ENCODE data around the gene RETREG1. TPM values are rescaled to one million over a fixed set of nuclear protein-coding genes. Genes with fewer than 3 reads are reported as not detected.

RETREG1 gene
- total RNA-seq, 1 experiment from 2014 or later, result not detected

DNA sequence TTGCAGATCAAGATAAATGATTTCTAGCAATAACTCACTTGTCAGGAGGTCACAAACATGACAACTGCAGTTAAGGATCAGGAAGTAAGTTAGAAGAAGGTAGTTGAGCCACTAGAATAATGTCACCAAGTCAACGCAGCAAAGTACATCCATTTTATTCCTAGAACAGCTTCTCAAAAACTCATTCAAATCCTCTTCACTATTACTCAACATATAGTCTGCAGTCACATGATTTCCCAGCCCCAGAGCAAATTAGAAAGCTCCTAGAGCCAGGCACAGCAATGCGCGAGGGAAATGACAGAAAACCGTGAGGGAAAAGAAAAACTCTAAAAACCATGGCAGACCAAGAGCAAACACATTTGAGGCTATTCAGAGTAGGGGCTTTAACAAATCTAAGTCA, 101.3 kb downstream of the RETREG1 start:
- H2AFZ ChIP-seq (ENCODE audit: low read length), result no peak overlapping the region
- no peaks in the 10 kb centered on the region for H3K79me2 ChIP-seq (ENCODE audit: low read length)
- H3K4me1 ChIP-seq (ENCODE audit: low read length), result no peaks in the 10 kb centered on the region
- no peak for DNase-seq
- H3K36me3 ChIP-seq (ENCODE audit: insufficient read depth, low read length), result no peaks in the 10 kb centered on the region
- no peaks in the 10 kb centered on the region for H4K20me1 ChIP-seq (ENCODE audit: insufficient read depth, low read depth, low read length)
- no peak overlapping the region for H3K9ac ChIP-seq (ENCODE audit: low read length)
- no peak overlapping the region for H3K4me2 ChIP-seq (ENCODE audit: low read depth, low read length, poor library complexity, severe bottlenecking)
- no peak overlapping the region for H3K27ac ChIP-seq (ENCODE audit: low read length)
- no peaks in the 10 kb centered on the region for H3K9me3 ChIP-seq (ENCODE audit: low read length)
- no peaks in the 10 kb centered on the region for H3K27me3 ChIP-seq (ENCODE audit: low read length)
- H3K4me3 ChIP-seq (ENCODE audit: low read length), result no peak overlapping the region
- H3K9me2 ChIP-seq (replicated peaks; ENCODE audit: insufficient read depth, low read length), result no peaks in the 10 kb centered on the region

DNA sequence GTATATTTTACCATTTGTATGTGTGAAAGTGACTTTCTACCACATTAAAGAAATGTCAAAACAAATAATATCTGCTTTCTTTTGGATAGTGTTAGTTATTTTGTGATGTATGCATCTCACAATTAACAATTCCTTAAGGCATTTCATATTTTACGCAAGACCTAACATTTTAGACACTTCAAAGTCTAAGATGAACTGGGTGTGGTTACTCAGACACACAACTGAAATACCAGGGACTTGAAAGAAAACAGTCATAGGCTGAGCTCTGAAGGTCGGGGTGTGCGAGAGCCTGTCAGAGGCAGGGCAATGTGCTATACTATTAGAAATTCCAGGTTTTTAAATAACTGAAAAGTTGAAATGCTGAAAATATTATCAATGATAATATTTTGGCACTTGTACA, 106.7 kb downstream of the RETREG1 start:
- Histone ChIP-seq H3K27me3 (ENCODE audit: low read length) (no peaks in the 10 kb centered on the region), H3K9me3 (ENCODE audit: low read length) (no peaks in the 10 kb centered on the region), H3K79me2 (ENCODE audit: low read length) (no peaks in the 10 kb centered on the region), H3K4me1 (ENCODE audit: low read length) (no peaks in the 10 kb centered on the region), H3K4me2 (ENCODE audit: low read depth, low read length, poor library complexity, severe bottlenecking) (no peak overlapping the region), H2AFZ (ENCODE audit: low read length) (no peak overlapping the region), H3K36me3 (ENCODE audit: insufficient read depth, low read length) (no peaks in the 10 kb centered on the region), H3K4me3 (ENCODE audit: low read length) (no peak overlapping the region), H3K9ac (ENCODE audit: low read length) (no peak overlapping the region), H3K27ac (ENCODE audit: low read length) (no peak overlapping the region), H3K9me2 (replicated peaks; ENCODE audit: insufficient read depth, low read length) (no peaks in the 10 kb centered on the region), H4K20me1 (ENCODE audit: insufficient read depth, low read depth, low read length) (no peaks in the 10 kb centered on the region)
- no peak for DNase-seq

DNA sequence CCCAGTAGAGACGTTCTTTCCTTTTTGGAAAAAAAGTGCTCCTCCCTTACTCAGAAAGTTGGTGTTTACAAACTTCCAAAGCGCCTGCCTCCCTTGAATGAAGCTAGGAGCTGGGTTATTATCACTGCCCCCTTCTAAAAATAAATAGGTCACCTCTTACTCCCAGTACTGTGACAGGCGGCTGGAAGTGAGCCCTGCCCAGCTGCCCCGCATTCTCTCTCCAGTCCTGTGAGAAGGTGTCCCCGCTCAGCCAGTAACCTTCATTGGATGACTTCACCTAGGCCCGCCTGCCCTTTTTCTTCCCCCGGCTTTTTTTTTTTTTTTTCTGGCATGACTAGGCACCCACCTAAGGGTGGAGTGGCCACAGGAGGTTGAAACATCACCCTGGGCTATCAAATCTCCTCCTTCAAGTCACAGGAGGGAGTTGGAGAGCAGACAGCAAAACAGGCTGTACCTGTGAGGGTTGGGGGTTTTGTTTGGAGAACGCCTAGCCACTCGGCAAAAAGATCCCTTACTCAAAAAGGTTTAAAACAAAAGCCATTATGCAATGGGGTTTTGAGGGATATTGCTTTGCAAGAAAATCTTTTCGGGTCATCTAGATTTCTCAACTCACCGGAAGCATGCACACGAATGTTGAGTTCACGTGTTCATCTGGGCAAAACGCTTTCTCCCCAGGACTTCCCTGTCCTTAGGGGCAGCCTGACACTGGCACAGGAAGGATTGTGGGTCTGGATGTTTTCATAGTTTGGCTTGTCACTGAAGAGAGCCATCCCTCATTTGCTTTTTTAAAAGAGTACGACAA, 107.9 kb downstream of the RETREG1 start:
- Histone ChIP-seq H3K9ac (ENCODE audit: low read length) (no peak overlapping the region), H3K36me3 (ENCODE audit: insufficient read depth, low read length) (no peaks in the 10 kb centered on the region), H3K27me3 (ENCODE audit: low read length) (no peaks in the 10 kb centered on the region), H3K27ac (ENCODE audit: low read length) (no peak overlapping the region), H3K4me1 (ENCODE audit: low read length) (no peaks in the 10 kb centered on the region), H3K4me3 (ENCODE audit: low read length) (no peak overlapping the region), H2AFZ (ENCODE audit: low read length) (no peak overlapping the region), H3K4me2 (ENCODE audit: low read depth, low read length, poor library complexity, severe bottlenecking) (no peak overlapping the region), H3K79me2 (ENCODE audit: low read length) (no peaks in the 10 kb centered on the region), H3K9me2 (replicated peaks; ENCODE audit: insufficient read depth, low read length) (no peaks in the 10 kb centered on the region), H4K20me1 (ENCODE audit: insufficient read depth, low read depth, low read length) (no peaks in the 10 kb centered on the region), H3K9me3 (ENCODE audit: low read length) (no peaks in the 10 kb centered on the region)
- DNase-seq, result no peak

DNA sequence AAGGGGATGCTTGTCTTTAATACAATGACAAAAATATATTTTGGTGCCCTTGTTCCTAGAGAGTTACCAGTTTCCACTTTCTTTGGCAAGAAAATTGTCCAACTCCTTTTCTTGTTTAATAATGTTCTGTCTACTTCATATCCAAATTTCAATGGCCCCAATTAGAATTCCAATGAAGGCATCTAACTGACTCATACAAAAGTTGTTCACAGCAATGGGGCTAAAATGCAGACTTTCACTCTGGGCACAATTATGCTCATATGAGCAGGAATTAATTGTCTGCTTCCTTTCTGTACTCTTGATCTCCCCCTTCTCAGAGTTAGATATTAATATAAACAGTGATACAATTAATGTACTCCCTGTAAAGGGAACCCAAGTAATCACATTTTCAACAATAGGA, 109.1 kb downstream of the RETREG1 start:
- Histone ChIP-seq H3K79me2 (ENCODE audit: low read length) (no peaks in the 10 kb centered on the region), H3K4me1 (ENCODE audit: low read length) (no peaks in the 10 kb centered on the region), H3K27ac (ENCODE audit: low read length) (no peak overlapping the region), H3K27me3 (ENCODE audit: low read length) (no peaks in the 10 kb centered on the region), H2AFZ (ENCODE audit: low read length) (no peak overlapping the region), H3K9ac (ENCODE audit: low read length) (no peak overlapping the region), H3K4me3 (ENCODE audit: low read length) (no peak overlapping the region), H3K9me2 (replicated peaks; ENCODE audit: insufficient read depth, low read length) (no peaks in the 10 kb centered on the region), H3K9me3 (ENCODE audit: low read length) (no peaks in the 10 kb centered on the region), H3K4me2 (ENCODE audit: low read depth, low read length, poor library complexity, severe bottlenecking) (no peak overlapping the region), H3K36me3 (ENCODE audit: insufficient read depth, low read length) (no peaks in the 10 kb centered on the region), H4K20me1 (ENCODE audit: insufficient read depth, low read depth, low read length) (no peaks in the 10 kb centered on the region)
- no peak for DNase-seq

DNA sequence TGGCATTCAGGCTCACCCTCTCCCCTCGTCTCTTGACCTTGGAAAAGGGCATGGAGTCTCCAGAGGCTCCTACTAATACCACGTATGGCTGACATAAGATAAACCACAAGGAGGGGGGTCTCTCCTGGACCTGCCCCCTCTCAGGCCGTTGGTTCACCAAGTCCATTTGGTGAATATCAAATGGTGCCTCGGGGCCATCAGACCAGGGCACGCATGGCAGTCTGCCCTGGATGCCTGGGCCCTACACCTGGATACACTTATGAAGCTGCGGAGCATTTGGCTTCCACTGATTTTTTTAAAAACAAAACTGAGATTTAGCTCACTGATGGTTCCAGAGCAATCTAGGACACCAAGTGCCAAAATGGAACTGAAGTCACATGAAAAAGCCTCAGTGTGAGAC, 110.9 kb downstream of the RETREG1 start:
- H3K4me3 ChIP-seq (ENCODE audit: low read length), result no peak overlapping the region

DNA sequence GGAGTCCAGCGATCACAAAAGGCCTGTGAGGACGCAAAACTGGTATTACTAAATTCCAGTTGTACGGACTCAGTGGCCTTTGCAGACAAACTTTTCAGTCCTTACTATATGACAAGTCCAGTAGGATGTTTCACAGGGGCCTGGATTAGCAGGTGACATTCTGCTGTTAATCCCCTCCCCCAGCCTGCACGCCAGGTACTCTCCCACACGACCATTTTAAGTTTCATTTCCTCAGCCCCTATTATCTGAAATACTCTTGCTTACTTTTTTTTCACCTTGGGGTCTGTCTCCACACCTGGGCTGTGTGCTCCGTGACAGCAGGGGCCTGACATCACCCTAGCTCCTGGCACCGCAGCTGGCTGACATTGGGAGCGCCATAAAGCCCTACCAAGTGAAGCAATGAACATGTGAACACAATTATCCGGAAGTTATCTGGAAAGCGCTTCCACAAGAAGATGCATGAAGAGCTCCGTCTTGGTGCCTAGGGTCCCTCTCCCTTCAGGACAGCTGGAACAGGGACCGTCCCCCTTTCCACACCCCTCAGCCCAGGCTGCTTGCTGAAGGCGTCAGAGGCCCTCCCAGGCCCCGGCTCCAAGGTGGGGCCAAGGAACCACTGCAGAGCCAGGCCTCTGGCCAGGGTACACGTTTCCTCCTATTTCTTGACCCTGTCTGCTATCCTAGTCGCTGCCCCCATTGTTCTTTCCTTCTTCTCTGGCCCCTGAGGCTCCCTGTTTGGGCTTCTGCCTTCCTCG, 111.5 kb downstream of the RETREG1 start:
- no peak overlapping the region for H3K27ac ChIP-seq (ENCODE audit: low read length)
- no peak overlapping the region for H3K4me3 ChIP-seq (ENCODE audit: low read length)
- H4K20me1 ChIP-seq (ENCODE audit: insufficient read depth, low read depth, low read length), result no peaks in the 10 kb centered on the region
- DNase-seq, result no peak
- no peak overlapping the region for H3K9ac ChIP-seq (ENCODE audit: low read length)
- no peaks in the 10 kb centered on the region for H3K4me1 ChIP-seq (ENCODE audit: low read length)
- H2AFZ ChIP-seq (ENCODE audit: low read length), result no peak overlapping the region
- no peaks in the 10 kb centered on the region for H3K9me2 ChIP-seq (replicated peaks; ENCODE audit: insufficient read depth, low read length)
- no peaks in the 10 kb centered on the region for H3K79me2 ChIP-seq (ENCODE audit: low read length)
- H3K9me3 ChIP-seq (ENCODE audit: low read length), result no peaks in the 10 kb centered on the region
- H3K36me3 ChIP-seq (ENCODE audit: insufficient read depth, low read length), result no peaks in the 10 kb centered on the region
- no peak overlapping the region for H3K4me2 ChIP-seq (ENCODE audit: low read depth, low read length, poor library complexity, severe bottlenecking)
- no peaks in the 10 kb centered on the region for H3K27me3 ChIP-seq (ENCODE audit: low read length)

More for the DNA sequence above, 110.9 kb downstream of the RETREG1 start:
- Histone ChIP-seq H3K27me3 (ENCODE audit: low read length) (no peaks in the 10 kb centered on the region), H3K36me3 (ENCODE audit: insufficient read depth, low read length) (no peaks in the 10 kb centered on the region), H3K9ac (ENCODE audit: low read length) (no peak overlapping the region), H3K9me3 (ENCODE audit: low read length) (no peaks in the 10 kb centered on the region), H2AFZ (ENCODE audit: low read length) (no peak overlapping the region), H4K20me1 (ENCODE audit: insufficient read depth, low read depth, low read length) (no peaks in the 10 kb centered on the region), H3K79me2 (ENCODE audit: low read length) (no peaks in the 10 kb centered on the region), H3K4me1 (ENCODE audit: low read length) (no peaks in the 10 kb centered on the region), H3K27ac (ENCODE audit: low read length) (no peak overlapping the region), H3K4me2 (ENCODE audit: low read depth, low read length, poor library complexity, severe bottlenecking) (no peak overlapping the region), H3K9me2 (replicated peaks; ENCODE audit: insufficient read depth, low read length) (no peaks in the 10 kb centered on the region)
- no peak for DNase-seq

DNA sequence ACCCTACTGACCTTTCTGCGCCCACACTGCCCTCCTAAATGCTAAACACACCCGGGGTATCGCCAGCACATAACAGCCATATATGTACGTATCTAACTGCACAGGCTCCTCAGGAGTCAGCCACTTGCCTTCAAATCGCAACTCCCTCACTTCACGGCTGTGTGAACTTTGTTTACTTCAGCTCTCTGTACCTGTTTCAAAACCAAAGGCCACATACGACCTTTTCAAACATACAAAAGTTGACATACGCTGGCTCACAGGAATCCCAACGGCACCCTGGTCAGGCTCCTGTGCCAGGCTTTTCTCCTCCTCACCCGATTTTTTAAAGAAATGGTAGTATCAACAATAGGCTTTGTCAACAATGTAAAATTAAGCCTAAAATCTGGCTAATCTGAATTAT, 112.2 kb downstream of the RETREG1 start:
- Histone ChIP-seq H3K9me2 (replicated peaks; ENCODE audit: insufficient read depth, low read length) (no peaks in the 10 kb centered on the region), H3K27ac (ENCODE audit: low read length) (no peak overlapping the region), H3K79me2 (ENCODE audit: low read length) (no peaks in the 10 kb centered on the region), H3K9me3 (ENCODE audit: low read length) (no peaks in the 10 kb centered on the region), H3K9ac (ENCODE audit: low read length) (no peak overlapping the region), H3K27me3 (ENCODE audit: low read length) (no peaks in the 10 kb centered on the region), H3K4me1 (ENCODE audit: low read length) (no peaks in the 10 kb centered on the region), H3K4me2 (ENCODE audit: low read depth, low read length, poor library complexity, severe bottlenecking) (no peak overlapping the region), H3K4me3 (ENCODE audit: low read length) (no peak overlapping the region), H3K36me3 (ENCODE audit: insufficient read depth, low read length) (no peaks in the 10 kb centered on the region), H4K20me1 (ENCODE audit: insufficient read depth, low read depth, low read length) (no peaks in the 10 kb centered on the region), H2AFZ (ENCODE audit: low read length) (no peak overlapping the region)
- no peak for DNase-seq

DNA sequence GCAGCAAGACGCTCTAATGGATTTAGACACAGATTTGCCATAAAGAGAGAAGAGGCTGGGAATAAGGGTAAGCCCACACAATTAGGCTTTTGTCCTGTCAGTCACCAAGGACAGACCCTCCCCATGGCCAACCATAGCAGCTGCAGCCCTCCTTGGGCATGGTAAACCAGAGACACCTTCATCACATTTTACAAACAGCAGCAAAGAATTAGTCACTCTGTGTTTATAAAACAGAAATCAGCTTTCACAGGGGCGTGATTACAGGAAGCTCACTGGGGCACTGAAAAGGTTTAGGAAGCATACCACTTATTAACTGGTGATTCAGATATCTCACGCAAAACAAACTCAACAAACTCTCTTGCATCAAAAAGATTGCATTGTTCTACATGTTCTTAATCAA, 113.9 kb downstream of the RETREG1 start:
- Histone ChIP-seq H3K4me2 (ENCODE audit: low read depth, low read length, poor library complexity, severe bottlenecking) (no peak overlapping the region), H4K20me1 (ENCODE audit: insufficient read depth, low read depth, low read length) (no peaks in the 10 kb centered on the region), H3K27me3 (ENCODE audit: low read length) (no peaks in the 10 kb centered on the region), H2AFZ (ENCODE audit: low read length) (no peak overlapping the region), H3K36me3 (ENCODE audit: insufficient read depth, low read length) (no peaks in the 10 kb centered on the region), H3K27ac (ENCODE audit: low read length) (no peak overlapping the region), H3K9ac (ENCODE audit: low read length) (no peak overlapping the region), H3K4me1 (ENCODE audit: low read length) (no peaks in the 10 kb centered on the region), H3K9me2 (replicated peaks; ENCODE audit: insufficient read depth, low read length) (no peaks in the 10 kb centered on the region), H3K9me3 (ENCODE audit: low read length) (no peaks in the 10 kb centered on the region), H3K4me3 (ENCODE audit: low read length) (no peak overlapping the region), H3K79me2 (ENCODE audit: low read length) (no peaks in the 10 kb centered on the region)
- DNase-seq, result no peak

Measured in Karpas-422 (cell line).